Transverse colon (tissue), 4 donors: Measurements from ENCODE around the gene PMEPA1. TPM values are rescaled to one million over a fixed set of nuclear protein-coding genes. Genes with fewer than 3 reads are reported as not detected.

ENCODE experiments used
- DNase-seq: peaks from one replicate; pipeline ENCODE4 v3.0.0-alpha.2; 2019
- H3K27ac ChIP-seq, 4 donors: fragments of 200-600 bp; sonication (generic); 2 replicates each; pipeline ENCODE4 v1.5.1; 2016 to 2018; ENCODE audit warnings: inconsistent platforms in 4 of 4
- H3K27me3 ChIP-seq: fragments of 200-600 bp; sonication (generic); 2 replicates; pipeline ENCODE4 v1.5.1; 2017; ENCODE audit warnings: inconsistent platforms
- H3K36me3 ChIP-seq, 4 donors: fragments of 200-600 bp; sonication (generic); 2 replicates each; pipeline ENCODE4 v1.5.1; 2017 to 2019; ENCODE audit warnings: inconsistent platforms in 4 of 4
- H3K4me1 ChIP-seq, 4 donors: fragments of 200-600 bp; sonication (generic); 2 replicates each; pipeline ENCODE4 v1.5.1; 2017 to 2020; ENCODE audit warnings: inconsistent platforms in 4 of 4
- H3K4me3 ChIP-seq, 4 donors: fragments of 200-600 bp; sonication (generic); 1 replicate in 1 of 4; 2 replicates in 3 of 4; pipeline versions ENCODE4 v1.5.1 to v1.6.1; 2017 to 2019; ENCODE audit warnings: inconsistent platforms in 4 of 4
- H3K9me3 ChIP-seq, 2 donors: fragments of 200-600 bp; sonication (generic); 2 replicates each; pipeline ENCODE4 v1.5.1; 2017 to 2019; ENCODE audit warnings: inconsistent platforms in 2 of 2
- CTCF ChIP-seq, 5 experiments: fragments of 200-600 bp in 3 of 5; fragments of 450-650 bp in 2 of 5; sonication (generic) in 3 of 5; IDR thresholded peaks; 1 replicate in 2 of 5; 2 replicates in 3 of 5; pipeline ENCODE4 v1.5.1; 2016 to 2017; ENCODE audit warnings: antibody characterized with exemption in 5 of 5, inconsistent platforms in 3 of 5, mild to moderate bottlenecking in 2 of 5, moderate library complexity in 1 of 5
- EP300 ChIP-seq: sonication (generic); formaldehyde crosslinking; IDR thresholded peaks from one replicate; pipeline ENCODE4 v1.6.1; 2017; ENCODE audit warnings: antibody characterized with exemption, low read depth
- POLR2A ChIP-seq: fragments of 450-650 bp; IDR thresholded peaks from one replicate; pipeline ENCODE4 v1.6.1; 2016; ENCODE audit warnings: antibody characterized with exemption, mild to moderate bottlenecking, moderate library complexity
- POLR2AphosphoS5 ChIP-seq, 3 donors: sonication (generic); formaldehyde crosslinking; IDR thresholded peaks; one replicate each; pipeline ENCODE4 v1.6.1; 2016; ENCODE audit warnings: antibody characterized with exemption in 3 of 3
- WGBS, 2 donors: methylation state at CpG; one replicate each; pipeline ENCODE4 v1.1.5; 2018; ENCODE audit warnings: low coverage in 1 of 2; 5-methylcytosine and 5-hydroxymethylcytosine counted together
- in situ Hi-C, 4 donors: fragments of 200-750 bp; cut with MboI; loops; one replicate each; pipeline versions ENCODE4 v1.15.0 to v1.15.1; 2017; ENCODE audit warnings: low sequenced_read_pairs in 3 of 4, low pct_ligation_motif_present in 1 of 4, low pct_unique_long_range_greater_than_20kb in 1 of 4
- intact Hi-C: fragments of 100-400 bp; cut with DNase I; formaldehyde crosslinking; loops from one replicate; pipeline ENCODE4 v1.15.1; 2023; ENCODE audit warnings: low total_unique reads
- total RNA-seq, 4 donors: library from RNA; depleted of rRNA; stranded (reverse); fragments of >200 nt; gene quantifications; one replicate each; pipeline ENCODE4 v1.1.0, GENCODE V29; 2016

The PMEPA1 gene
- total RNA-seq, 4 donors from 2014 or later, result 6.4 to 10.8 (median 8.4) TPM

- Histone ChIP-seq H3K36me3 (no peaks in the 10 kb centered on the region), H3K4me1 (peaks cover 3 to 40% (median 25%) of the 10 kb centered on the region in 4 donors), H3K4me3 (no peak overlapping the region), H3K27me3 (no peaks in the 10 kb centered on the region), H3K27ac (peak overlapping the region; percentile 50 to 57 (median 55)), H3K9me3 (no peaks in the 10 kb centered on the region)
- DNase-seq, result peak; percentile 47
- intact Hi-C loops, result no loop called here
- TF ChIP-seq POLR2AphosphoS5 (IDR thresholded peaks at IDR 0.05) (peak in 2 of 3 donors; percentile 29 to 31), EP300 (no peak), POLR2A (no peak)
- in situ Hi-C loops, result no loop called here
- 47 to 59% methylated on average over 6 to 24 of the region's 24 CpGs for WGBS, 2 donors
Measured at GRCh38 chr20:57676589-57677583, 32.9 kb downstream of the PMEPA1 start.

- H3K27ac ChIP-seq, result peak overlapping the region; percentile 41 to 57 (median 55)
- WGBS, 2 donors, result 20 to 49% methylated on average over 1 to 12 of the region's 12 CpGs
- TF ChIP-seq POLR2AphosphoS5 (IDR thresholded peaks at IDR 0.05) (no peak), POLR2A (no peak), CTCF (IDR thresholded peaks at IDR 0.05) (no peak), EP300 (no peak)
- no peak overlapping the region for H3K4me3 ChIP-seq
- no peaks in the 10 kb centered on the region for H3K36me3 ChIP-seq
- peaks cover 3 to 40% (median 22%) of the 10 kb centered on the region in 4 donors for H3K4me1 ChIP-seq
- intact Hi-C loops, result no loop called here
- no peaks in the 10 kb centered on the region for H3K9me3 ChIP-seq
- in situ Hi-C loops, result no loop called here
- DNase-seq, result peak; percentile 54
- no peaks in the 10 kb centered on the region for H3K27me3 ChIP-seq
Measured at GRCh38 chr20:57675773-57676172, 34.0 kb downstream of the PMEPA1 start.

GRCh38 chr20:57672953-57673575 lies 36.8 kb downstream of the PMEPA1 start:
- TF ChIP-seq CTCF (IDR thresholded peaks at IDR 0.05) (no peak), EP300 (no peak), POLR2AphosphoS5 (IDR thresholded peaks at IDR 0.05) (no peak), POLR2A (no peak)
- intact Hi-C loops, result no loop called here
- H3K4me3 ChIP-seq, result no peak overlapping the region

GRCh38 chr20:57672164-57672563 lies 37.7 kb downstream of the PMEPA1 start:
- 83 to 84% methylated on average over 11 to 26 of the region's 26 CpGs for WGBS, 2 donors
- no peak for DNase-seq
- no peak for TF ChIP-seq POLR2A
- no peak for TF ChIP-seq EP300
- TF ChIP-seq CTCF (IDR thresholded peaks at IDR 0.05), result no peak
- peak in 1 of 3 donors; percentile 15 for TF ChIP-seq POLR2AphosphoS5 (IDR thresholded peaks at IDR 0.05)
- Histone ChIP-seq H3K9me3 (no peaks in the 10 kb centered on the region), H3K4me1 (peaks cover 3 to 34% (median 27%) of the 10 kb centered on the region in 4 donors), H3K27me3 (no peaks in the 10 kb centered on the region), H3K36me3 (no peaks in the 10 kb centered on the region), H3K4me3 (no peak overlapping the region), H3K27ac (no peak overlapping the region)
- intact Hi-C loops (no loop called here), in situ Hi-C loops (loop anchor here in 2 of 4 donors (25.0 kb wide), 2 partner anchors 215 to 415 kb away; no protein-coding TSS in a partner anchor)

More at GRCh38 chr20:57672953-57673575, 36.8 kb downstream of the PMEPA1 start:
- WGBS, 2 donors, result 56 to 90% methylated on average over 2 to 17 of the region's 17 CpGs
- no peaks in the 10 kb centered on the region for H3K27me3 ChIP-seq
- in situ Hi-C loops, result loop anchor here in 2 of 4 donors (25.0 kb wide), 2 partner anchors 214 to 414 kb away; no protein-coding TSS in a partner anchor
- H3K9me3 ChIP-seq, result no peaks in the 10 kb centered on the region
- no peak overlapping the region for H3K27ac ChIP-seq
- peaks cover 3 to 40% (median 28%) of the 10 kb centered on the region in 4 donors for H3K4me1 ChIP-seq
- no peak for DNase-seq
- no peaks in the 10 kb centered on the region for H3K36me3 ChIP-seq
